H1 (cell line): ENCODE results near the gene BLOC1S1. TPM values are rescaled to one million over a fixed set of nuclear protein-coding genes. Genes with fewer than 3 reads are reported as not detected.

Experiments used
- MAFK ChIP-seq: IDR thresholded peaks from 2 replicates; pipeline ENCODE4 v1.6.1; 2012; ENCODE audit warnings: low read depth, mild to moderate bottlenecking, improper control_type of control experiment, low read length
- SUZ12 ChIP-seq: fragments of 200-600 bp; sonication (generic); IDR thresholded peaks from 2 replicates; pipeline ENCODE4 v1.6.1; 2012; ENCODE audit warnings: mild to moderate bottlenecking, inconsistent platforms, low read length, moderate library complexity, mixed read lengths
- USF2 ChIP-seq: IDR thresholded peaks from 2 replicates; pipeline ENCODE4 v1.6.1; 2011; ENCODE audit warnings: low read length, improper control_type of control experiment
- polyA plus RNA-seq, 7 experiments: library from polyadenylated mRNA; depleted of rRNA in 3 of 7; stranded (reverse) in 5 of 7; unstranded in 2 of 7; fragments of >200 nt in 5 of 7; fragments of 200-250 nt in 2 of 7; gene quantifications; 1 replicate in 5 of 7; 2 replicates in 1 of 7; 4 replicates in 1 of 7; pipeline versions ENCODE4 v1.2.1 to v1.2.3, GENCODE V29; 2011 to 2013; ENCODE audit warnings: missing spikeins in 2 of 7, mixed read lengths in 2 of 7
- total RNA-seq: library from RNA; stranded (reverse); fragmentation: NEBNext Ultra II Directional; extraction: Animal tissue kit (Norgen Biotek cat#: 25700); gene quantifications from 2 replicates; pipeline ENCODE4 v1.2.1, GENCODE V29; 2021

BLOC1S1 gene
- total and polyA plus RNA-seq, 2 of the 8 experiments (the other 6 are each of a cell fraction or from before 2014, with no cell fraction given), result 91.1 to 185 TPM

GRCh38 chr12:55748230-55748993, 32.6 kb downstream of the BLOC1S1 start (continued):
- TF ChIP-seq USF2 (no peak), MAFK (no peak), SUZ12 (no peak)
